Spinal cord (tissue), 10 donors: Measurements from ENCODE around the gene DNAI1. TPM values are rescaled to one million over a fixed set of nuclear protein-coding genes. Genes with fewer than 3 reads are reported as not detected.

Experiments
- DNase-seq, 6 donors: peaks; one replicate each; pipeline versions ENCODE4 v3.0.0 to v3.0.0-alpha.2; 2013 to 2015; ENCODE audit warnings: low spot score in 6 of 6, low read depth in 4 of 6
- H3K27ac ChIP-seq: one replicate; pipeline ENCODE4 v1.5.1; 2013; ENCODE audit warnings: low read depth, low read length, control low read depth
- H3K27me3 ChIP-seq: one replicate; pipeline ENCODE4 v1.6.1; 2013; ENCODE audit warnings: low read length; ENCODE audit not compliant: control insufficient read depth, insufficient read depth
- H3K36me3 ChIP-seq: one replicate; pipeline ENCODE4 v1.6.1; 2013; ENCODE audit warnings: low read length; ENCODE audit not compliant: control insufficient read depth, insufficient read depth
- H3K4me1 ChIP-seq: one replicate; pipeline ENCODE4 v1.6.1; 2013; ENCODE audit warnings: low read length; ENCODE audit not compliant: control insufficient read depth, insufficient read depth
- H3K4me3 ChIP-seq: one replicate; pipeline ENCODE4 v1.5.1; 2013; ENCODE audit warnings: low read depth, low read length, control low read depth
- H3K9me3 ChIP-seq: one replicate; pipeline ENCODE4 v1.6.1; 2013; ENCODE audit warnings: low read length; ENCODE audit not compliant: control insufficient read depth, insufficient read depth
- WGBS: methylation state at CpG from one replicate; pipeline ENCODE4 v1.1.5; 2013; ENCODE audit warnings: missing lambda C conversion rate; ENCODE audit not compliant: insufficient coverage; 5-methylcytosine and 5-hydroxymethylcytosine counted together
- long read RNA-seq, 4 donors: transcript quantifications; one replicate each; lab custom pipeline, GENCODE V29; 2026
- polyA plus RNA-seq, 2 donors: library from polyadenylated mRNA; unstranded; fragments of 120-200 nt; gene quantifications; one replicate each; pipeline ENCODE4 v1.2.1, GENCODE V29; 2013; ENCODE audit not compliant: insufficient read length in 2 of 2
- total RNA-seq, 2 donors: library from RNA; depleted of rRNA in 1 of 2; stranded (reverse); fragments of 120-200 nt in 1 of 2; fragments of >200 nt in 1 of 2; gene quantifications; one replicate each; pipeline versions ENCODE4 v1.2.3 to v1.2.4, GENCODE V29; 2013 to 2014
- donor health status: healthy.

Gene DNAI1
- 10 to 100 TPM in 1 of 2 donors, 1 to 10 TPM in 1; 3.5 to 24.8 TPM for total RNA-seq
- polyA plus RNA-seq, result 10 to 100 TPM; 10.3 to 10.5 TPM
- long read RNA-seq, donor 1, result 0 reads
- long read RNA-seq, donor 2, partial matches to known transcripts, result 5 of 5 reads
- long read RNA-seq, donor 2, other reads (novel, unspliced or antisense), result 0 of 5 reads
- long read RNA-seq, donor 3, result 0 reads
- long read RNA-seq, donor 4, result 0 reads

- peak; percentile 93 to 100 (median 98) for DNase-seq
- H3K27ac ChIP-seq, result peak within 1 kb of the TSS; percentile 66
- under 1% methylated on average over 91 of the region's 94 CpGs for WGBS
- no peaks in the 10 kb centered on the region for H3K36me3 ChIP-seq
- H3K4me1 ChIP-seq, result peaks cover 37% of the 10 kb centered on the region
- no peaks in the 10 kb centered on the region for H3K27me3 ChIP-seq
- H3K4me3 ChIP-seq, result peak within 1 kb of the TSS; percentile 67
- no peaks in the 10 kb centered on the region for H3K9me3 ChIP-seq
These were observed at the start of gene DNAI1, which contains the start of gene FAM219A for GRCh38 chr9:34458013-34458958. Gene DNAI1, plus strand, starts transcription at chr9:34458805. Its CDS starts 201 bp downstream, at chr9:34459006. Gene FAM219A, minus strand, starts transcription at chr9:34458570. Its CDS starts 307 bp downstream, at chr9:34458263.

GRCh38 chr9:34409154-34409553, 49.5 kb upstream of the DNAI1 start:
- DNase-seq, result peak in 2 of 6 donors; percentile 30 to 77
- H3K9me3 ChIP-seq, result no peaks in the 10 kb centered on the region
- no CpG with 5 or more reads among the region's 2 CpGs for WGBS
- H3K4me3 ChIP-seq, result no peak overlapping the region
- no peak overlapping the region for H3K27ac ChIP-seq
- peaks cover 12% of the 10 kb centered on the region for H3K36me3 ChIP-seq
- peaks cover 3% of the 10 kb centered on the region for H3K4me1 ChIP-seq
- H3K27me3 ChIP-seq, result no peaks in the 10 kb centered on the region

GRCh38 chr9:34412336-34412735, 46.3 kb upstream of the DNAI1 start:
- Histone ChIP-seq H3K36me3 (no peaks in the 10 kb centered on the region), H3K27ac (no peak overlapping the region), H3K9me3 (no peaks in the 10 kb centered on the region), H3K27me3 (no peaks in the 10 kb centered on the region), H3K4me3 (no peak overlapping the region), H3K4me1 (peaks cover 3% of the 10 kb centered on the region)
- no peak for DNase-seq
- WGBS, result 90% methylated on average over 1 of the region's 1 CpG

- peak in 3 of 6 donors; percentile 47 to 82 (median 51) for DNase-seq
- 32% methylated on average over 4 of the region's 6 CpGs for WGBS
- Histone ChIP-seq H3K27ac (no peak overlapping the region), H3K4me3 (no peak overlapping the region), H3K27me3 (no peaks in the 10 kb centered on the region), H3K4me1 (peaks cover 6% of the 10 kb centered on the region), H3K36me3 (no peaks in the 10 kb centered on the region), H3K9me3 (no peaks in the 10 kb centered on the region)
These were observed 45.3 kb upstream of the DNAI1 start for GRCh38 chr9:34413231-34413852.

GRCh38 chr9:34417734-34418133, 40.9 kb upstream of the DNAI1 start:
- Histone ChIP-seq H3K9me3 (no peaks in the 10 kb centered on the region), H3K4me1 (peaks cover 22% of the 10 kb centered on the region), H3K36me3 (peaks cover 7% of the 10 kb centered on the region), H3K27ac (no peak overlapping the region), H3K4me3 (no peak overlapping the region), H3K27me3 (no peaks in the 10 kb centered on the region)
- 18% methylated on average over 2 of the region's 3 CpGs for WGBS
- peak in 1 of 6 donors; percentile 18 for DNase-seq

GRCh38 chr9:34419716-34420504, 38.7 kb upstream of the DNAI1 start:
- Histone ChIP-seq H3K36me3 (peaks cover 7% of the 10 kb centered on the region), H3K4me3 (no peak overlapping the region), H3K27ac (no peak overlapping the region), H3K4me1 (peaks cover 22% of the 10 kb centered on the region), H3K27me3 (no peaks in the 10 kb centered on the region), H3K9me3 (no peaks in the 10 kb centered on the region)
- peak in 2 of 6 donors; percentile 47 to 66 for DNase-seq
- whole genome bisulfite sequencing, result 63% methylated on average over 3 of the region's 4 CpGs

GRCh38 chr9:34426347-34427074, 32.1 kb upstream of the DNAI1 start:
- WGBS, result 70% methylated on average over 5 of the region's 5 CpGs
- peak in 1 of 6 donors; percentile 69 for DNase-seq

GRCh38 chr9:34428325-34428958, 30.2 kb upstream of the DNAI1 start:
- Histone ChIP-seq H3K4me1 (peaks cover 34% of the 10 kb centered on the region), H3K27me3 (no peaks in the 10 kb centered on the region), H3K4me3 (no peak overlapping the region), H3K9me3 (no peaks in the 10 kb centered on the region), H3K27ac (no peak overlapping the region), H3K36me3 (no peaks in the 10 kb centered on the region)
- DNase-seq, result peak in 2 of 6 donors; percentile 38 to 77
- WGBS, result 12% methylated on average over 2 of the region's 2 CpGs

More at GRCh38 chr9:34426347-34427074, 32.1 kb upstream of the DNAI1 start:
- peaks cover 35% of the 10 kb centered on the region for H3K4me1 ChIP-seq
- no peaks in the 10 kb centered on the region for H3K36me3 ChIP-seq
- no peaks in the 10 kb centered on the region for H3K9me3 ChIP-seq
- no peak overlapping the region for H3K27ac ChIP-seq
- no peak overlapping the region for H3K4me3 ChIP-seq
- H3K27me3 ChIP-seq, result no peaks in the 10 kb centered on the region
